GM12878 (cell line): ENCODE results near the gene SSTR4. TPM values are rescaled to one million over a fixed set of nuclear protein-coding genes. Genes with fewer than 3 reads are reported as not detected.

Experiments used
- ATAC-seq: fragments of 200-7000 bp; cut with Tn5 transposase; 3 replicates; pipeline ENCODE4 v1.9.1; 2020; ENCODE audit warnings: mild to moderate bottlenecking, moderate library complexity
- BruUV-seq: library from RNA; stranded (reverse); fragments of 400-500 nt; replicated peaks from 2 replicates; lab custom pipeline; 2021; lab: Mats Ljungman, UMichigan
- CTCF ChIA-PET: fragments of 300-600 bp; sonication (Branson Sonifier 250); formaldehyde crosslinking; extraction: SDS; loops from one replicate; lab custom pipeline; 2021; ENCODE audit warnings: inconsistent platforms; lab: Yijun Ruan, JAX
- POLR2A ChIA-PET: fragments of 350-600 bp; formaldehyde crosslinking; extraction: SDS; loops from one replicate; lab custom pipeline; 2021; ENCODE audit warnings: inconsistent platforms; lab: Charles Lee
- RAD21 ChIA-PET: fragments of 300-600 bp; sonication (Branson Sonifier 250); formaldehyde crosslinking; loops from one replicate; lab custom pipeline; 2023; ENCODE audit warnings: antibody characterized with exemption; ENCODE audit not compliant: unreplicated experiment; lab: Charles Lee
- SMC1A ChIA-PET: fragments of 300-600 bp; sonication (Branson Sonifier 250); formaldehyde crosslinking; loops from one replicate; lab custom pipeline; 2023; ENCODE audit not compliant: unreplicated experiment, uncharacterized antibody; lab: Charles Lee
- DNase-seq: peaks from one replicate; pipeline ENCODE4 v3.0.0-alpha.2; 2011; ENCODE audit warnings: low read depth, low spot score
- FAIRE-seq: peaks from 3 replicates; lab custom pipeline; 2011; peaks lifted over from hg19 to GRCh38; lab: Jason Lieb, UNC
- H2AFZ ChIP-seq: 2 replicates; pipeline ENCODE4 v1.6.0; 2011; ENCODE audit warnings: low read depth, low read length, control low read depth; ENCODE audit not compliant: control insufficient read depth
- H3K27ac ChIP-seq: 2 replicates; pipeline ENCODE4 v1.5.1; 2011; ENCODE audit warnings: control low read depth; ENCODE audit not compliant: control insufficient read depth, insufficient read depth
- H3K27me3 ChIP-seq, 2 experiments: replicated peaks in 1 of 2; 2 replicates each; pipeline versions ENCODE4 v1.6.0 to v1.6.1; 2011; ENCODE audit warnings: low read length in 1 of 2; ENCODE audit not compliant: control insufficient read depth in 2 of 2, insufficient read depth in 2 of 2
- H3K36me3 ChIP-seq, 2 experiments: 2 replicates each; pipeline ENCODE4 v1.5.1; 2011; ENCODE audit warnings: low read length in 1 of 2; ENCODE audit not compliant: control insufficient read depth in 2 of 2, insufficient read depth in 2 of 2
- H3K4me1 ChIP-seq: 2 replicates; pipeline ENCODE4 v1.6.1; 2011; ENCODE audit warnings: mild to moderate bottlenecking, low read length, moderate library complexity, mixed read lengths; ENCODE audit not compliant: control insufficient read depth, insufficient read depth
- H3K4me2 ChIP-seq: 2 replicates; pipeline ENCODE4 v1.6.0; 2011; ENCODE audit warnings: control low read depth; ENCODE audit not compliant: control insufficient read depth, insufficient read depth
- H3K4me3 ChIP-seq: fragments of 200-600 bp; sonication (generic); 2 replicates; pipeline ENCODE4 v1.5.1; 2016
- H3K79me2 ChIP-seq: 2 replicates; pipeline ENCODE4 v1.6.0; 2011; ENCODE audit warnings: low read length; ENCODE audit not compliant: control insufficient read depth, insufficient read depth
- H3K9ac ChIP-seq: 2 replicates; pipeline ENCODE4 v1.8.0; 2011; ENCODE audit warnings: low read length, control low read depth, mixed read lengths; ENCODE audit not compliant: control insufficient read depth, insufficient read depth
- H3K9me3 ChIP-seq: replicated peaks from 3 replicates; pipeline ENCODE4 v1.5.1; 2011; ENCODE audit warnings: mild to moderate bottlenecking, low read length; ENCODE audit not compliant: control insufficient read depth, insufficient read depth
- H4K20me1 ChIP-seq: 2 replicates; pipeline ENCODE4 v1.6.0; 2011; ENCODE audit not compliant: control insufficient read depth, insufficient read depth
- ATF3 ChIP-seq: IDR thresholded peaks from 2 replicates; pipeline ENCODE4 v1.6.1; 2011; ENCODE audit warnings: low read depth, mild to moderate bottlenecking, low read length, moderate library complexity, borderline replicate concordance; ENCODE audit errors: extremely low read depth
- BCL11A ChIP-seq: IDR thresholded peaks from 2 replicates; pipeline ENCODE4 v1.6.1; 2011; ENCODE audit warnings: low read depth, low read length
- CREB1 ChIP-seq: IDR thresholded peaks from 2 replicates; pipeline ENCODE4 v1.6.1; 2012; ENCODE audit warnings: low read depth, mild to moderate bottlenecking, inconsistent platforms
- HDGF ChIP-seq: fragments of 450-650 bp; IDR thresholded peaks from 2 replicates; pipeline ENCODE4 v1.6.1; 2016; ENCODE audit warnings: antibody characterized with exemption
- HSF1 ChIP-seq: fragments of 150-350 bp; IDR thresholded peaks from 2 replicates; pipeline ENCODE4 v1.6.1; 2014; ENCODE audit warnings: mild to moderate bottlenecking, low read depth, low read length
- MTA2 ChIP-seq: fragments of 450-650 bp; IDR thresholded peaks from 2 replicates; pipeline ENCODE4 v1.6.1; 2016; ENCODE audit warnings: low read depth, mild to moderate bottlenecking, moderate library complexity
- RFX5 ChIP-seq: IDR thresholded peaks from 2 replicates; pipeline ENCODE4 v1.6.1; 2011; ENCODE audit warnings: low read depth, low read length, improper control_type of control experiment
- TAF1 ChIP-seq: IDR thresholded peaks from 2 replicates; pipeline ENCODE4 v1.6.1; 2011; ENCODE audit warnings: mild to moderate bottlenecking, low read depth, low read length, borderline replicate concordance
- YBX1 ChIP-seq: fragments of 450-650 bp; IDR thresholded peaks from 2 replicates; pipeline ENCODE4 v1.6.1; 2016; ENCODE audit warnings: antibody characterized with exemption
- ZBTB40 ChIP-seq: fragments of 450-650 bp; IDR thresholded peaks from 2 replicates; pipeline ENCODE4 v1.6.1; 2016; ENCODE audit warnings: mild to moderate bottlenecking, moderate library complexity, borderline replicate concordance
- ZNF687 ChIP-seq: fragments of 450-650 bp; IDR thresholded peaks from 2 replicates; pipeline ENCODE4 v1.6.1; 2017; ENCODE audit warnings: mild to moderate bottlenecking, moderate library complexity
- WGBS: methylation state at CpG from one replicate; pipeline ENCODE4 v1.1.6; 2016; ENCODE audit warnings: low lambda C conversion rate; ENCODE audit not compliant: insufficient replicate concordance, insufficient coverage; ENCODE audit errors: missing lambda C conversion rate; 5-methylcytosine and 5-hydroxymethylcytosine counted together
- in situ Hi-C: fragments of 300-500 bp; cut with MboI; formaldehyde crosslinking; loops from 9 replicates; pipeline ENCODE4 v1.14.3; 2018; ENCODE audit warnings: mixed read lengths
- intact Hi-C: fragments of 100-400 bp; cut with micrococcal nuclease; formaldehyde crosslinking; loops from one replicate; pipeline ENCODE4 v1.14.2; 2022; ENCODE audit not compliant: unreplicated experiment
- polyA plus RNA-seq, 11 experiments: library from polyadenylated mRNA; depleted of rRNA in 4 of 11; unstranded in 6 of 11; stranded (reverse) in 5 of 11; fragments of >200 nt; fragmentation: Nextera tagmentation in 4 of 11; fragmentation: Illumina TruSeq in 1 of 11; extraction: Ambion mirVana in 4 of 11; extraction: Trizol in 1 of 11; gene quantifications; 1 replicate in 1 of 11; 2 replicates in 10 of 11; pipeline versions ENCODE4 v1.2.1 to v1.2.3, GENCODE V29; 2011 to 2016; ENCODE audit warnings: inconsistent platforms in 2 of 11, missing spikeins in 2 of 11, low read depth in 1 of 11
- total RNA-seq, 4 experiments: library from RNA; depleted of rRNA in 3 of 4; stranded (reverse); fragments of >200 nt in 3 of 4; fragmentation: Illumina TruSeq in 1 of 4; extraction: Trizol in 1 of 4; gene quantifications; 2 replicates each; pipeline versions ENCODE4 v1.2.1 to v1.2.3, GENCODE V29; 2013 to 2021

The SSTR4 gene
- total and polyA plus RNA-seq, 10 of the 15 experiments (the other 5 are each of a cell fraction or from before 2014, with no cell fraction given) = not detected

GRCh38 chr20:23039136-23039875 lies 4.2 kb downstream of the SSTR4 start:
- Histone ChIP-seq H3K4me2 (no peak overlapping the region), H3K9me3 (no peaks in the 10 kb centered on the region), H3K9ac (no peak overlapping the region), H3K4me3 (no peak overlapping the region), H4K20me1 (no peaks in the 10 kb centered on the region), H2AFZ (no peak overlapping the region), H3K79me2 (no peaks in the 10 kb centered on the region), H3K27me3 (peaks cover 0 to 3% of the 10 kb centered on the region in 2 experiments; a peak in 1 of 4 replicates), H3K36me3 (no peaks in the 10 kb centered on the region), H3K27ac (no peak overlapping the region), H3K4me1 (no peaks in the 10 kb centered on the region)
- CTCF ChIA-PET = interaction anchor here (1.1 kb wide), 1 partner anchor 195 kb away, joined by 4 read pairs; no protein-coding TSS in a partner anchor
- ATAC-seq (no peak), FAIRE-seq (no peak), DNase-seq (no peak)
- BruUV-seq = no TSS peak
- POLR2A ChIA-PET = no interaction called here
- in situ Hi-C loops (no loop called here), intact Hi-C loops (no loop called here)
- WGBS = 5% methylated on average over 5 of the region's 5 CpGs
- SMC1A ChIA-PET = interaction anchor here (0.6 to 1.4 kb wide), 2 partner anchors 350 to 457 kb away, joined by 3 read pairs; no protein-coding TSS in a partner anchor
- RAD21 ChIA-PET = no interaction called here
- TF ChIP-seq CREB1 (no peak), BCL11A (no peak), YBX1 (no peak), ATF3 (no peak), ZNF687 (no peak), MTA2 (no peak), HDGF (no peak), TAF1 (no peak), ZBTB40 (no peak), HSF1 (no peak), RFX5 (no peak)
